K562 (cell line): ENCODE data around the gene C3AR1. TPM values are rescaled to one million over a fixed set of nuclear protein-coding genes. Genes with fewer than 3 reads are reported as not detected.

ENCODE experiments used
- ARID2 ChIP-seq: fragments of 450-650 bp; IDR thresholded peaks from 2 replicates; pipeline ENCODE4 v1.6.1; 2017; ENCODE audit warnings: antibody characterized with exemption, mild to moderate bottlenecking
- CHCHD3 ChIP-seq: fragments of 250-450 bp; sonication (Bioruptor Pico); IDR thresholded peaks from 2 replicates; pipeline ENCODE4 v2.1.2; 2022; ENCODE audit warnings: mild to moderate bottlenecking
- HNRNPLL ChIP-seq: fragments of 200-400 bp; formaldehyde crosslinking; IDR thresholded peaks from 2 replicates; pipeline ENCODE4 v1.6.1; 2017; ENCODE audit warnings: low read length, low read depth, mild to moderate bottlenecking; ENCODE audit not compliant: poor library complexity, severe bottlenecking
- MAFF ChIP-seq: IDR thresholded peaks from 2 replicates; pipeline ENCODE4 v1.6.1; 2012; ENCODE audit warnings: low read length, improper control_type of control experiment
- MAFG ChIP-seq: fragments of 450-650 bp; conservative IDR thresholded peaks from 2 replicates; pipeline ENCODE4 v1.6.1; 2016; ENCODE audit warnings: missing genetic modification characterization, missing compliant biosample characterization
- MYNN ChIP-seq, 2 experiments: sonication (generic); formaldehyde crosslinking in 1 of 2; IDR thresholded peaks; 2 replicates each; pipeline versions ENCODE4 v1.5.0 to v1.6.1; 2016 to 2020; ENCODE audit warnings: antibody characterized with exemption in 1 of 2, missing genetic modification reagents in 1 of 2
- NRF1 ChIP-seq, 2 experiments: fragments of 450-650 bp; IDR thresholded peaks in 1 of 2; conservative IDR thresholded peaks in 1 of 2; 2 replicates each; pipeline ENCODE4 v1.6.1; 2014; ENCODE audit warnings: mild to moderate bottlenecking in 2 of 2
- PHTF2 ChIP-seq: fragments of 250-450 bp; sonication (Bioruptor Pico); IDR thresholded peaks from 2 replicates; pipeline ENCODE4 v1.5.0; 2021; ENCODE audit warnings: mild to moderate bottlenecking
- POLR2A ChIP-seq: fragments of 450-650 bp; conservative IDR thresholded peaks from 2 replicates; pipeline ENCODE4 v1.6.1; 2016
- POU5F1 ChIP-seq: fragments of 150-350 bp; IDR thresholded peaks from 2 replicates; pipeline ENCODE4 v1.6.1; 2014; ENCODE audit warnings: borderline replicate concordance, low read length, low read depth, mild to moderate bottlenecking; ENCODE audit not compliant: partially characterized antibody
- RBFOX2 ChIP-seq: fragments of 200-400 bp; formaldehyde crosslinking; IDR thresholded peaks from 2 replicates; pipeline ENCODE4 v1.6.1; 2017; ENCODE audit warnings: low read depth, mild to moderate bottlenecking, low read length, moderate library complexity
- SMC3 ChIP-seq: conservative IDR thresholded peaks from 2 replicates; pipeline ENCODE4 v1.6.1; 2011; ENCODE audit warnings: low read depth, low read length, improper control_type of control experiment; ENCODE audit not compliant: insufficient read depth
- SRSF9 ChIP-seq: fragments of 200-400 bp; formaldehyde crosslinking; IDR thresholded peaks from 2 replicates; pipeline ENCODE4 v1.6.1; 2017; ENCODE audit warnings: low read depth, low read length, borderline replicate concordance
- TCF3 ChIP-seq: sonication (generic); formaldehyde crosslinking; IDR thresholded peaks from 2 replicates; pipeline ENCODE4 v1.4.0; 2020; ENCODE audit warnings: mild to moderate bottlenecking, missing genetic modification reagents
- TRIM24 ChIP-seq, 2 experiments: fragments of 450-650 bp; IDR thresholded peaks; 2 replicates each; pipeline ENCODE4 v1.6.1; 2016
- ZNF24 ChIP-seq: fragments of 450-650 bp; IDR thresholded peaks from 2 replicates; pipeline ENCODE4 v1.6.1; 2016
- ZNF644 ChIP-seq: fragments of 200-800 bp; sonication (Bioruptor generic); IDR thresholded peaks from 2 replicates; pipeline ENCODE4 v1.6.1; 2016; ENCODE audit warnings: low read depth, missing genetic modification characterization, missing compliant biosample characterization
- ZNF79 ChIP-seq: fragments of 250-450 bp; sonication (Bioruptor Pico); IDR thresholded peaks from 2 replicates; pipeline ENCODE4 v1.4.0; 2020; ENCODE audit warnings: low read depth, mild to moderate bottlenecking, moderate library complexity
- ZZZ3 ChIP-seq: fragments of 450-650 bp; IDR thresholded peaks from 2 replicates; pipeline ENCODE4 v1.6.1; 2016; ENCODE audit warnings: antibody characterized with exemption, mild to moderate bottlenecking, moderate library complexity
- polyA plus RNA-seq, 8 experiments: library from polyadenylated mRNA; depleted of rRNA in 4 of 8; stranded (reverse) in 5 of 8; unstranded in 3 of 8; fragments of >200 nt; fragmentation: Nextera tagmentation in 2 of 8; fragmentation: Illumina TruSeq in 1 of 8; extraction: Ambion mirVana in 2 of 8; extraction: Trizol in 1 of 8; gene quantifications; 2 replicates each; pipeline versions ENCODE4 v1.2.1 to v1.2.3, GENCODE V29; 2011 to 2014; ENCODE audit warnings: inconsistent platforms in 1 of 8, missing spikeins in 1 of 8
- total RNA-seq, 7 experiments: library from RNA; depleted of rRNA in 6 of 7; stranded (reverse); fragments of >200 nt in 6 of 7; fragmentation: Illumina TruSeq in 2 of 7; extraction: Trizol in 2 of 7; gene quantifications; 2 replicates each; pipeline versions ENCODE4 v1.2.1 to v1.2.3, GENCODE V29; 2011 to 2021; ENCODE audit warnings: low replicate concordance in 1 of 7
- TF ChIP-seq, protein P1 (sequence below): IDR thresholded peaks from 3 replicates; pipeline ENCODE4 v1.6.1; 2011; ENCODE audit warnings: borderline replicate concordance, mild to moderate bottlenecking, moderate library complexity; ENCODE audit not compliant: insufficient read length; ENCODE audit errors: extremely low read depth
- TF ChIP-seq, protein P2 (sequence below): fragments of 200-400 bp; formaldehyde crosslinking; IDR thresholded peaks from 2 replicates; pipeline ENCODE4 v1.6.1; 2017; ENCODE audit warnings: mild to moderate bottlenecking, low read depth, low read length, moderate library complexity
- TF ChIP-seq, protein P3 (sequence below): fragments of 250-450 bp; sonication (Bioruptor Pico); IDR thresholded peaks from 2 replicates; pipeline ENCODE4 v1.5.0; 2022; ENCODE audit warnings: mild to moderate bottlenecking

The C3AR1 gene
- total and polyA plus RNA-seq, 9 of the 15 experiments (the other 6 are each of a cell fraction or from before 2014, with no cell fraction given) = 2.2 to 12.9 (median 5.3) TPM

DNA sequence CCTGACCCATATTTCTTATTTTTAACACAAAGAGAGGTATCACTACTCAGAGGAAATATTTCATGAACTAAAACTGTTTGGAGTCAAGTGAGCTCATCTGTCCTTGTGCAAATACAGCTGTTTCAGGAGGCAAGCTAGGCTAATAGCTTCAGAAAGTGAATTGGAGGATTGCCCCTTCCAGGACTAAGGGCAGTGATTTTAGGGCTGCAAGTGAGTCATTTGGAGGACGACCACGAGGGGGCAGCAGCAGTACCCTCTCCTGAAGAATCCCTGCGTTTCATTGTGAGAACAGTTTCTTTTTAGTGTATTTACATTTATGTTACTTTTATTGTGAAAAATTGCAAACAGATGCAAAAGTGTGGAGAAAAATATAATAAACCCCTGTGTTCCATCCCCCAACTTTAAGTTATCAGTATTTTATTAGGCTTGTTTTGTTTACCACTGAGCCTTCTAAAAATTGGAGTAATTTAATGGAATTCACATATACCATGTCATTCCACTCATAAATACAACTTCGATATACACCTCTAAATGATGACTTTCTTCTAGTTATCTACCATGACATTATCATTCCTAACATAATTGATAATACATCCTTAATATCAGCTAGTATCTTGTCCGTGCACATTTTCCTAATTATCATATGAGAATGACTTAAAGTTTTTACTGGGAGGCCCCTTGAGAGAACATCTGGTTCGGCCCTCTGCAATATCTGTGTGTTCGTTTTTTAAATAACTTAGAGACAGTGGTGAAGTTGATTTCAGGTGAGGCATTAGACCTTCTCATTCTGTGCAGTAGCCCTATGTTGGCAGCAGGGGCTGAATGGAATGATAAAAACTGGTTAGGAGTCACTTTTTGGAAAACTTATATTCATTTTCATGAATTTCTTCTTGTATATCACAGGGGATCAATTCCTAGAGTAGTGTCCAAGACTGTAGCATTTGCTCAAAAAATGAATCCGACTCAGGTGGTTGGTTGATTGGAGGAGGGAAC is 19.9 kb downstream of the C3AR1 start (continued):
- no peak for TF ChIP-seq ZZZ3
- TF ChIP-seq POLR2A = no peak
- TF ChIP-seq SRSF9 = no peak
- TF ChIP-seq NRF1 (conservative IDR thresholded peaks at IDR 0.05 in 1 of 2, IDR thresholded peaks at IDR 0.05 in 1 of 2) = no peak
- TF ChIP-seq CHCHD3 (CRISPR knock-in tag) = no peak
- no peak for TF ChIP-seq ARID2
- TF ChIP-seq ZNF79 (CRISPR knock-in tag) = no peak
- no peak for TF ChIP-seq RBFOX2
- TF ChIP-seq, protein P1, sequence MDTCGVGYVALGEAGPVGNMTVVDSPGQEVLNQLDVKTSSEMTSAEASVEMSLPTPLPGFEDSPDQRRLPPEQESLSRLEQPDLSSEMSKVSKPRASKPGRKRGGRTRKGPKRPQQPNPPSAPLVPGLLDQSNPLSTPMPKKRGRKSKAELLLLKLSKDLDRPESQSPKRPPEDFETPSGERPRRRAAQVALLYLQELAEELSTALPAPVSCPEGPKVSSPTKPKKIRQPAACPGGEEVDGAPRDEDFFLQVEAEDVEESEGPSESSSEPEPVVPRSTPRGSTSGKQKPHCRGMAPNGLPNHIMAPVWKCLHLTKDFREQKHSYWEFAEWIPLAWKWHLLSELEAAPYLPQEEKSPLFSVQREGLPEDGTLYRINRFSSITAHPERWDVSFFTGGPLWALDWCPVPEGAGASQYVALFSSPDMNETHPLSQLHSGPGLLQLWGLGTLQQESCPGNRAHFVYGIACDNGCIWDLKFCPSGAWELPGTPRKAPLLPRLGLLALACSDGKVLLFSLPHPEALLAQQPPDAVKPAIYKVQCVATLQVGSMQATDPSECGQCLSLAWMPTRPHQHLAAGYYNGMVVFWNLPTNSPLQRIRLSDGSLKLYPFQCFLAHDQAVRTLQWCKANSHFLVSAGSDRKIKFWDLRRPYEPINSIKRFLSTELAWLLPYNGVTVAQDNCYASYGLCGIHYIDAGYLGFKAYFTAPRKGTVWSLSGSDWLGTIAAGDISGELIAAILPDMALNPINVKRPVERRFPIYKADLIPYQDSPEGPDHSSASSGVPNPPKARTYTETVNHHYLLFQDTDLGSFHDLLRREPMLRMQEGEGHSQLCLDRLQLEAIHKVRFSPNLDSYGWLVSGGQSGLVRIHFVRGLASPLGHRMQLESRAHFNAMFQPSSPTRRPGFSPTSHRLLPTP = no peak
- TF ChIP-seq TCF3 (CRISPR knock-in tag) = no peak
- TF ChIP-seq POU5F1 = no peak
- no peak for TF ChIP-seq HNRNPLL
- no peak for TF ChIP-seq MAFG
- no peak for TF ChIP-seq TRIM24 (IDR thresholded peaks at IDR 0.05)
- TF ChIP-seq MYNN (IDR thresholded peaks at IDR 0.05) = no peak
- TF ChIP-seq MYNN (CRISPR knock-in tag; IDR thresholded peaks at IDR 0.05) = no peak
- no peak for TF ChIP-seq ZNF24
- TF ChIP-seq, protein P2, sequence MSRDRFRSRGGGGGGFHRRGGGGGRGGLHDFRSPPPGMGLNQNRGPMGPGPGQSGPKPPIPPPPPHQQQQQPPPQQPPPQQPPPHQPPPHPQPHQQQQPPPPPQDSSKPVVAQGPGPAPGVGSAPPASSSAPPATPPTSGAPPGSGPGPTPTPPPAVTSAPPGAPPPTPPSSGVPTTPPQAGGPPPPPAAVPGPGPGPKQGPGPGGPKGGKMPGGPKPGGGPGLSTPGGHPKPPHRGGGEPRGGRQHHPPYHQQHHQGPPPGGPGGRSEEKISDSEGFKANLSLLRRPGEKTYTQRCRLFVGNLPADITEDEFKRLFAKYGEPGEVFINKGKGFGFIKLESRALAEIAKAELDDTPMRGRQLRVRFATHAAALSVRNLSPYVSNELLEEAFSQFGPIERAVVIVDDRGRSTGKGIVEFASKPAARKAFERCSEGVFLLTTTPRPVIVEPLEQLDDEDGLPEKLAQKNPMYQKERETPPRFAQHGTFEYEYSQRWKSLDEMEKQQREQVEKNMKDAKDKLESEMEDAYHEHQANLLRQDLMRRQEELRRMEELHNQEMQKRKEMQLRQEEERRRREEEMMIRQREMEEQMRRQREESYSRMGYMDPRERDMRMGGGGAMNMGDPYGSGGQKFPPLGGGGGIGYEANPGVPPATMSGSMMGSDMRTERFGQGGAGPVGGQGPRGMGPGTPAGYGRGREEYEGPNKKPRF = no peak
- TF ChIP-seq SMC3 = peak; percentile 59; the same call in 1 of the 2 replicates
- no peak for TF ChIP-seq ZNF644 (tag)
- TF ChIP-seq PHTF2 (CRISPR knock-in tag) = no peak
- TF ChIP-seq, protein P3, sequence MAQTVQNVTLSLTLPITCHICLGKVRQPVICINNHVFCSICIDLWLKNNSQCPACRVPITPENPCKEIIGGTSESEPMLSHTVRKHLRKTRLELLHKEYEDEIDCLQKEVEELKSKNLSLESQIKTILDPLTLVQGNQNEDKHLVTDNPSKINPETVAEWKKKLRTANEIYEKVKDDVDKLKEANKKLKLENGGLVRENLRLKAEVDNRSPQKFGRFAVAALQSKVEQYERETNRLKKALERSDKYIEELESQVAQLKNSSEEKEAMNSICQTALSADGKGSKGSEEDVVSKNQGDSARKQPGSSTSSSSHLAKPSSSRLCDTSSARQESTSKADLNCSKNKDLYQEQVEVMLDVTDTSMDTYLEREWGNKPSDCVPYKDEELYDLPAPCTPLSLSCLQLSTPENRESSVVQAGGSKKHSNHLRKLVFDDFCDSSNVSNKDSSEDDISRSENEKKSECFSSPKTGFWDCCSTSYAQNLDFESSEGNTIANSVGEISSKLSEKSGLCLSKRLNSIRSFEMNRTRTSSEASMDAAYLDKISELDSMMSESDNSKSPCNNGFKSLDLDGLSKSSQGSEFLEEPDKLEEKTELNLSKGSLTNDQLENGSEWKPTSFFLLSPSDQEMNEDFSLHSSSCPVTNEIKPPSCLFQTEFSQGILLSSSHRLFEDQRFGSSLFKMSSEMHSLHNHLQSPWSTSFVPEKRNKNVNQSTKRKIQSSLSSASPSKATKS (CRISPR knock-in tag) = no peak
- TF ChIP-seq MAFF = no peak
